Posterior vena cava (tissue), 2 donors: ENCODE measurements around the gene CSMD2. TPM values are rescaled to one million over a fixed set of nuclear protein-coding genes. Genes with fewer than 3 reads are reported as not detected.

Source experiments
- total RNA-seq, 2 donors: library from RNA; stranded (reverse); fragmentation: NEBNext Ultra II Directional; extraction: Animal tissue kit (Norgen Biotek cat#: 25700); gene quantifications; one replicate each; pipeline ENCODE4 v1.2.1, GENCODE V29; 2021
- donor health status: DM: yes; HTN: yes; CAD: no.
- donor health status: DM: yes; HTN: yes; CAD: no.

Gene CSMD2
- total RNA-seq, 2 donors from 2014 or later = 2.4 to 3.1 TPM

Other genes starting within 250 kb of the CSMD2 start
- gene C1orf94, start 11.7 kb upstream of the CSMD2 start, total RNA-seq = not detected